IMR-90 (cell line): ENCODE measurements around the gene FAXC. TPM values are rescaled to one million over a fixed set of nuclear protein-coding genes. Genes with fewer than 3 reads are reported as not detected.
A peak's percentile ranks its signal among the peaks of the same experiment; 100 is the strongest.

Experiments
- ATAC-seq: fragments of 200-7000 bp; cut with Tn5 transposase; 2 replicates; pipeline ENCODE4 v1.9.1; 2020; ENCODE audit warnings: low read depth, mild to moderate bottlenecking, moderate library complexity
- BruUV-seq: library from RNA; stranded (reverse); fragments of 400-500 nt; replicated peaks from 2 replicates; lab custom pipeline; 2021; lab: Mats Ljungman, UMichigan
- CTCF ChIA-PET: fragments of 300-600 bp; formaldehyde crosslinking; extraction: SDS; loops from one replicate; lab custom pipeline; 2021; ENCODE audit warnings: antibody characterized with exemption; lab: Yijun Ruan, JAX
- POLR2A ChIA-PET: fragments of 300-600 bp; sonication (Branson Sonifier 250); formaldehyde crosslinking; loops from one replicate; lab custom pipeline; 2022; ENCODE audit warnings: antibody characterized with exemption; ENCODE audit not compliant: unreplicated experiment; lab: Charles Lee
- DNase-seq: peaks from one replicate; pipeline ENCODE4 v3.0.0; 2013
- H2AFZ ChIP-seq: replicated peaks from 2 replicates; pipeline ENCODE3; 2013; ENCODE audit warnings: low read length, mild to moderate bottlenecking; ENCODE audit not compliant: poor library complexity
- H2AK5ac ChIP-seq: 2 replicates; pipeline ENCODE4 v1.6.1; 2013; ENCODE audit warnings: low read depth, low read length, inconsistent platforms
- H2AK9ac ChIP-seq: replicated peaks from 2 replicates; pipeline ENCODE3; 2013; ENCODE audit warnings: mild to moderate bottlenecking, low read depth, low read length, moderate library complexity; ENCODE audit not compliant: poor library complexity
- H2BK120ac ChIP-seq: 2 replicates; pipeline ENCODE4 v1.6.1; 2013; ENCODE audit warnings: low read depth, low read length, inconsistent platforms
- H2BK15ac ChIP-seq: 3 replicates; pipeline ENCODE4 v1.6.1; 2013; ENCODE audit warnings: low read depth, low read length, inconsistent platforms
- H2BK20ac ChIP-seq: 2 replicates; pipeline ENCODE4 v1.6.1; 2013; ENCODE audit warnings: low read depth, mild to moderate bottlenecking, inconsistent platforms, low read length, moderate library complexity
- H2BK5ac ChIP-seq: 2 replicates; pipeline ENCODE4 v1.6.1; 2013; ENCODE audit warnings: mild to moderate bottlenecking, low read depth, low read length, inconsistent platforms; ENCODE audit not compliant: poor library complexity, severe bottlenecking
- H3K14ac ChIP-seq: replicated peaks from 2 replicates; pipeline ENCODE4 v1.6.1; 2013; ENCODE audit warnings: low read depth, low read length, inconsistent platforms
- H3K18ac ChIP-seq: 2 replicates; pipeline ENCODE4 v1.6.1; 2013; ENCODE audit warnings: low read depth, low read length, control low read depth
- H3K23ac ChIP-seq: 2 replicates; pipeline ENCODE4 v1.6.1; 2013; ENCODE audit warnings: low read depth, low read length, inconsistent platforms
- H3K27ac ChIP-seq: 2 replicates; pipeline ENCODE4 v1.5.1; 2013; ENCODE audit warnings: mild to moderate bottlenecking, control low read depth, low read length; ENCODE audit not compliant: insufficient read depth
- H3K27me3 ChIP-seq: 2 replicates; pipeline ENCODE4 v1.6.1; 2013; ENCODE audit warnings: low read length; ENCODE audit not compliant: control insufficient read depth, insufficient read depth
- H3K36me3 ChIP-seq: 2 replicates; pipeline ENCODE4 v1.6.1; 2013; ENCODE audit warnings: low read length, mixed read lengths; ENCODE audit not compliant: control insufficient read depth, insufficient read depth
- H3K4ac ChIP-seq: 2 replicates; pipeline ENCODE4 v1.6.1; 2013; ENCODE audit warnings: low read depth, low read length, inconsistent platforms
- H3K4me1 ChIP-seq: 2 replicates; pipeline ENCODE4 v1.6.1; 2013; ENCODE audit warnings: low read length, mixed read lengths; ENCODE audit not compliant: control insufficient read depth, insufficient read depth
- H3K4me2 ChIP-seq: 2 replicates; pipeline ENCODE4 v1.6.1; 2013; ENCODE audit warnings: low read depth, mild to moderate bottlenecking, control low read depth, low read length, moderate library complexity
- H3K4me3 ChIP-seq: 2 replicates; pipeline ENCODE4 v1.5.1; 2013; ENCODE audit warnings: low read depth, mild to moderate bottlenecking, control low read depth, low read length, moderate library complexity; ENCODE audit not compliant: insufficient read depth
- H3K56ac ChIP-seq: 2 replicates; pipeline ENCODE4 v1.6.1; 2013; ENCODE audit warnings: low read length, inconsistent platforms; ENCODE audit not compliant: insufficient read depth; ENCODE audit errors: extremely low read depth
- H3K79me1 ChIP-seq, 2 experiments: 2 replicates each; pipeline ENCODE4 v1.6.1; 2013; ENCODE audit warnings: low read length in 2 of 2, inconsistent platforms in 1 of 2, low read depth in 1 of 2
- H3K9ac ChIP-seq: 2 replicates; pipeline ENCODE4 v1.6.1; 2013; ENCODE audit warnings: low read depth, low read length, control low read depth
- H3K9me1 ChIP-seq: 2 replicates; pipeline ENCODE4 v1.6.1; 2013; ENCODE audit warnings: low read length, inconsistent platforms; ENCODE audit not compliant: insufficient read depth
- H3K9me3 ChIP-seq: 2 replicates; pipeline ENCODE4 v1.6.1; 2013; ENCODE audit warnings: low read length; ENCODE audit not compliant: control insufficient read depth, insufficient read depth
- H4K20me1 ChIP-seq: 2 replicates; pipeline ENCODE4 v1.6.1; 2013; ENCODE audit warnings: low read length, inconsistent platforms; ENCODE audit not compliant: insufficient read depth
- H4K5ac ChIP-seq: 2 replicates; pipeline ENCODE4 v1.6.1; 2013; ENCODE audit warnings: mild to moderate bottlenecking, low read depth, low read length, control low read depth
- H4K8ac ChIP-seq, 2 experiments: 2 replicates each; pipeline ENCODE4 v1.6.1; 2013; ENCODE audit warnings: low read depth in 2 of 2, low read length in 2 of 2, control low read depth in 1 of 2, inconsistent platforms in 1 of 2
- H4K91ac ChIP-seq: 2 replicates; pipeline ENCODE4 v1.6.1; 2013; ENCODE audit warnings: low read depth, low read length, inconsistent platforms; ENCODE audit not compliant: insufficient read depth
- BHLHE40 ChIP-seq: fragments of 150-350 bp; IDR thresholded peaks from 2 replicates; pipeline ENCODE4 v1.6.1; 2016; ENCODE audit warnings: mild to moderate bottlenecking, low read depth, low read length
- CHD1 ChIP-seq: IDR thresholded peaks from 2 replicates; pipeline ENCODE4 v1.6.1; 2012; ENCODE audit warnings: low read depth, low read length, improper control_type of control experiment
- FOS ChIP-seq: fragments of 150-350 bp; IDR thresholded peaks from 2 replicates; pipeline ENCODE4 v1.6.1; 2016; ENCODE audit warnings: low read depth, low read length
- MAZ ChIP-seq: IDR thresholded peaks from 2 replicates; pipeline ENCODE4 v1.6.1; 2012; ENCODE audit warnings: low read depth, mild to moderate bottlenecking, low read length, improper control_type of control experiment, moderate library complexity, borderline replicate concordance
- POLR2A ChIP-seq: IDR thresholded peaks from 2 replicates; pipeline ENCODE4 v1.6.1; 2012; ENCODE audit warnings: mild to moderate bottlenecking, low read depth, low read length
- USF2 ChIP-seq: fragments of 150-350 bp; IDR thresholded peaks from 2 replicates; pipeline ENCODE4 v1.6.1; 2017; ENCODE audit warnings: mild to moderate bottlenecking, antibody characterized with exemption, low read length, low read depth
- WGBS, 2 experiments: methylation state at CpG; one replicate each; pipeline versions ENCODE4 v1.1.5 to v1.1.7; 2013; ENCODE audit warnings: missing lambda C conversion rate in 2 of 2; ENCODE audit not compliant: insufficient read length in 1 of 2; ENCODE audit errors: extremely low coverage in 2 of 2; 5-methylcytosine and 5-hydroxymethylcytosine counted together
- dilution Hi-C: fragments of 300-500 bp; cut with HindIII; formaldehyde crosslinking; loops from one replicate; pipeline ENCODE4 v1.14.3; 2018; ENCODE audit warnings: low sequenced_read_pairs; ENCODE audit not compliant: unreplicated experiment
- in situ Hi-C: fragments of 300-500 bp; cut with MboI; formaldehyde crosslinking; loops from 3 replicates; pipeline ENCODE4 v1.14.3; 2019; ENCODE audit warnings: low sequenced_read_pairs, inconsistent platforms, mixed read lengths
- intact Hi-C: fragments of 100-400 bp; cut with micrococcal nuclease; formaldehyde crosslinking; loops from 2 replicates; pipeline ENCODE4 v1.10.0; 2022
- polyA plus RNA-seq, 3 experiments: library from polyadenylated mRNA; depleted of rRNA; stranded (reverse); fragments of >200 nt; gene quantifications; 2 replicates each; pipeline ENCODE4 v1.2.3, GENCODE V29; 2012; ENCODE audit warnings: low replicate concordance in 1 of 3
- total RNA-seq: library from RNA; depleted of rRNA; stranded (reverse); fragments of >200 nt; gene quantifications from 2 replicates; pipeline ENCODE4 v1.2.3, GENCODE V29; 2012

The FAXC gene
- total and polyA plus RNA-seq, 2 of the 4 experiments (the other 2 are of a cell fraction) = 1.1 to 2.7 TPM

- Histone ChIP-seq H4K91ac (peak within 1 kb of the TSS; percentile 80), H2AK9ac (peak within 1 kb of the TSS; percentile 88), H3K9me3 (no peaks in the 10 kb centered on the region), H2BK5ac (peak within 1 kb of the TSS; percentile 66), H3K4me1 (no peaks in the 10 kb centered on the region), H3K9ac (peak within 1 kb of the TSS; percentile 87), H2BK120ac (peak within 1 kb of the TSS; percentile 90), H2BK15ac (no peak within 1 kb of the TSS), H3K14ac (peak within 1 kb of the TSS; percentile 92), H2AK5ac (no peak within 1 kb of the TSS), H3K4ac (peak within 1 kb of the TSS; percentile 95), H3K27me3 (no peaks in the 10 kb centered on the region), H4K5ac (peak within 1 kb of the TSS; percentile 53), H3K36me3 (peaks cover 2% of the 10 kb centered on the region; the same call in 1 of the 2 replicates), H3K23ac (peak within 1 kb of the TSS; percentile 85), H4K20me1 (no peaks in the 10 kb centered on the region), H3K79me1 (peaks cover 0 to 3% of the 10 kb centered on the region in 2 experiments; a peak in 2 of 4 replicates), H3K18ac (peak within 1 kb of the TSS; percentile 20), H3K27ac (peak within 1 kb of the TSS; percentile 86), H2BK20ac (0 out of 2 replicates have a peak within 1 kb of the TSS, but pooled peaks have one; percentile 40), H3K4me3 (peak within 1 kb of the TSS; percentile 60), H3K4me2 (peak within 1 kb of the TSS; percentile 74), H4K8ac (peak within 1 kb of the TSS; percentile 64 to 99), H3K56ac (peak within 1 kb of the TSS; percentile 82), H2AFZ (peak within 1 kb of the TSS; percentile 98), H3K9me1 (no peaks in the 10 kb centered on the region)
- no peak for TF ChIP-seq FOS
- TF ChIP-seq POLR2A = peak; percentile 77
- peak; percentile 66; the same call in 1 of the 2 replicates for TF ChIP-seq MAZ
- TF ChIP-seq BHLHE40 = 0 out of 2 replicates have a peak, but pooled peaks have one; percentile 15
- peak; percentile 10; the same call in 1 of the 2 replicates for TF ChIP-seq USF2
- no peak for TF ChIP-seq CHD1
- BruUV-seq = no TSS peak
- CTCF ChIA-PET = interaction anchor here (1.0 kb wide), 1 partner anchor 64 kb away, joined by 3 read pairs; no protein-coding TSS in a partner anchor
- peak; percentile 95 for ATAC-seq
- peak; percentile 71 for DNase-seq
- intact Hi-C loops (loop anchor here (2.0 kb wide), 1 partner anchor 59 kb away; no protein-coding TSS in a partner anchor), dilution Hi-C loops (no loop called here), in situ Hi-C loops (no loop called here)
- WGBS, 2 experiments = 0% methylated on average over 18 of the region's 56 CpGs; no CpG with 5 or more reads in 1 of the 2 experiments
- POLR2A ChIA-PET = interaction anchor here (0.8 to 1.0 kb wide), 2 partner anchors 31 to 47 kb away, joined by 3 to 12 read pairs; partner anchors contain the start of gene PNISR
Observed at GRCh38 chr6:99393698-99394531, 44.4 kb upstream of the FAXC start, which contains the start of gene COQ3. Gene COQ3, minus strand, starts transcription at chr6:99394195. Its CDS starts 16 bp downstream, at chr6:99394179.
